ENCODE measurements around the gene IMMP2L.

Gene IMMP2L

GRCh38 chr7:111384065-111384891, 178.0 kb downstream of the IMMP2L start:
- DNase-seq, result no peak

DNA sequence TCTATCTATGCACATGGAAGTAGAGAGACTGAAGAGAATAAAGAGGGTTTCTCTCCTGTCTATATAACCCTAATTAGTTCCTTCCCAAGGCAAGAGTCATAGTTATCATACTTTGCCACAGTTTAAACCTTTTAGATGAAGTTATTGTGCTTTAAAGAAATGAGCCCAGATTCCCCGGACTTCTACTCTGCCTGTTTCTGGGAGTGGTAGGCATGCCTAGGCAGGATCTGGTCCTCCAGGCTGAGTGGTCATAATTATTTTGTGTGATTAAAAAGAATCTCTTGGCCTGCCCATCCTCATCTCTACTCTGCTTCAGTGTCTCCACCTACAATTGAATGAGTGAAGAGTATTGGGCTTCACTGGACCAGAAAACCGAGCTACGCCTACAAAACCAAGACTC, 179.2 kb downstream of the IMMP2L start:
- DNase-seq, result no peak

DNA sequence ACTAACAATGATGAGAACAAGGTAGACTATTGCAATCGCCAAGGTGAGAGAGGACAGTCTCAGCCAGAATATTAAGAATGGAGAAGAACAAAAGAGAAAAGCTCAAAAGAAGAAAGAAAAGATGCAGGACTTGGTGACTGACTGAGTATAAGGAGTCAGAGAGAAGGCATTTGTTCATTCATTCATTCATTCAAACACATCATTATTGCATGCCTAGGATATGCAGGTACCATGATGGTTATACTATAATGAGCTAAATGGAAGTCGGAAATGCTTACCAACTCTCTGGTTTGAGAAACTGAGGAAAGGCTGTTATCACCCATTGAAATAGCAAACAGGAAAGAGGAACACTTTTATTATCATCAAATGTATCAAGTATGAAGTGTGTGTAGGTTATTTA, 180.7 kb downstream of the IMMP2L start:
- DNase-seq, result no peak

- no peak for DNase-seq
These were observed 181.3 kb downstream of the IMMP2L start for GRCh38 chr7:111380945-111381344.

DNA sequence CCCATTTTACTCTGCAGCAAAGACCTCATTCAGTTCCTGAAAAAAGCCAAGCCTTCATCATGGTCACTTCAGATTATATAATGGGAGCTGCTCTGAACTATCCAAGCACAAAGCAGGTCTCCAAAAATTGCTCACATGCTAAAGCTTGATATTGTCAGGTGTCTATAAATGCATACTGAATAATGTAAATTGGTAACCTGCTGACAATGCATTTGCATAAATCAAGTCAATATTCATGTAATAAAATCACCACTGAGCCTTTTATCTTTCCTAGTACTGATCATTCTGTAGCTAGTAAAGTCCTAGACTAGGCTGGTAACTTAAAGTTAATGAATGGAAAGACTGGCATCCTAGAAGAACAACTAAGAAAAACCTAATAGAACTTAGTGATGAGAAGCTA, 188.3 kb downstream of the IMMP2L start:
- DNase-seq, result no peak

DNA sequence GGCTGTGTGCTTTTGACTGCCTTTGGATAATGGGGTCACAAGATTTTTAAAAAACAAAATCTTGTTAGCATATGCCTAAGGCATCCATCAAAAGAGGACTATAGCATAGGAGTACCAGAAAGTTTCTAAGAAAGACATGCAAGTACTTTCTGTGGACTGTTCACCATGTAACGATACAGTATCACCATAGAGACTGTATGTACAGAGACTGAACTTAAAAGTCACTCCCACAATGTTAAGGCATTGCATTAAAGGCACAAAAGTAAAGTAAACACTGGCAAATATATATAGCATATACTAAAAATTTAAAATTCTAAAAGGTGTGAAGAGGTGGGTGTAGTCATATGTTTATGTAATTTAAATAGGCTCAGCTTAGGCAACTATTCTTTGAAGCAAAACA, 190.9 kb downstream of the IMMP2L start:
- DNase-seq, result no peak

- no peak for DNase-seq
These were observed 192.3 kb downstream of the IMMP2L start for GRCh38 chr7:111370002-111370401.

GRCh38 chr7:111368381-111369065, 193.8 kb downstream of the IMMP2L start:
- DNase-seq, result no peak

DNA sequence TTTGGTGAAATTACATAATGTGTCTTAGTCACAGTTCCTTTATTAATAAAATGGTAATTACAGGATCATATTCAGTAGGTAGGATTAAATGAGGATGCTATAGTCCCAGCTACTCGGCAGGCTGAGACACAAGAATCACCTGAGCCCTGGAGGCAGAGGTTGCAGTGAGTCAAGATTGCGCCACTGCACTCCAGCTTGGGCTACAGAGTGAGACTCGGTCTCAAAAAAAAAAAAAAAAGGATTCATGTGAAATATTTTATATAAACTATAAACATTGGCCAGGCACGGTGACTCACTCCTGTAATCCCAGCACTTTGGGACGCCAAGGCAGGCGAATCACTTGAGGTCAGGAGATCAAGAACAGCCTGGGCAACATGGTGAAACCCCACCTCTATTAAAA, 197.9 kb downstream of the IMMP2L start:
- no peak for DNase-seq

DNA sequence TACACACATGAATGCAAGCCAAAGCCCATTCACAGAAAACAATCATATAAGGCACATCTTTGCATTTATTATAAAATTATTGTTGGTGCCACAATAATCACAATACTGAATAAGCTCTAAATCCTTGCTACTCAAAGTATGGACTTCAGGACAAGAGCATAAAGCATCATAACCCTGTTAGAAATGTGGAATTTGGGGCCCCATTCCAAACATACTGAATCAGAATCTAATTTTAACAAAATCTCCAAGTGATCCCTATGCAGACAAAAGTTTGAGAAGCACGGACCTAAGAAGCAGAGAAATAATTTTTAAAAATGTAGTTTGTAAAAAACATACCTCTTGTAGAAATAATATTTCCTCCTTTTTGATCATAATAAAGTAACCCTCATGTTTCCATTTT, 199.2 kb downstream of the IMMP2L start:
- DNase-seq, result no peak

GRCh38 chr7:111362506-111363054, 199.7 kb downstream of the IMMP2L start:
- DNase-seq, result no peak

- DNase-seq, result no peak
These were observed 203.4 kb downstream of the IMMP2L start for GRCh38 chr7:111358915-111359314.

GRCh38 chr7:111357691-111358090, 204.6 kb downstream of the IMMP2L start:
- no peak for DNase-seq

DNA sequence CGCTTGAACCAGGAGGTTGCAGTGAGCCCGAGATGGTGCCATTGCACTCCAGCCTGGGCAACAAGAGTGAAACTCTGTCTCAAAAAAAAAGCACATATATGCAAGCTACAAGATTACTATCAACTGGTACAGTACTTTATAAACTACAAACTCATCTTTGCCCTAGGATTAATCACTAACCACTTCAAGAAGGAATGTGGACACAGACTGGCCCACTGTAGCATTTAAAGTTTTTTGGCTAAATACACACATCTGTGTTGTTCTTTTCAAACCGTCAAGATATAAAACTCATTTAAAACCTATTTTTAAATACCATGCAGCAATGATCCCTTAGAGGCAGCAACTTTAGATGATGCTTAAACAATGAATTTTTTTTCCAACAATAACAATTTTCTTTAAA, 205.4 kb downstream of the IMMP2L start:
- DNase-seq, result no peak

- DNase-seq, result no peak
These were observed 210.0 kb downstream of the IMMP2L start for GRCh38 chr7:111352319-111352718.

- DNase-seq, result no peak
These were observed 216.1 kb downstream of the IMMP2L start for GRCh38 chr7:111346219-111346618.

GRCh38 chr7:111343017-111343416, 219.3 kb downstream of the IMMP2L start:
- DNase-seq, result no peak

DNA sequence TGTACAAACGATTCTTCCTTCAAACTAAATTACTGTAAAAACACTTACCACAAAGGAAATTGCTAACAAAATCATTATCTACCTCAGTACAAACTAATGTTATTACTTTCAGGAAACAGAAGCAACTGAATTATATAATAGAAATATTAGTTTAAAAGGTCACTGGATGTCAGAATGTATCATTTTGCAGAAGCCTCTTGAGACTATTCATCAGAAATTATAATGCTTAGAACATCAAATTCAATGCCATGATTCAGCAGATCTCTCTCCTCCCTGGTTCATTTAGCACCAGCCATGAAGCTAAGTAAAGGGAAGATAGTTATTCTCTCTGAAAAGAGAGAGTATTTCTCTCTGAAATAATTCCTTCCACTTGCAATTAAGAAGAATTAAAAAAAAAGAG, 223.3 kb downstream of the IMMP2L start:
- DNase-seq, result no peak

DNA sequence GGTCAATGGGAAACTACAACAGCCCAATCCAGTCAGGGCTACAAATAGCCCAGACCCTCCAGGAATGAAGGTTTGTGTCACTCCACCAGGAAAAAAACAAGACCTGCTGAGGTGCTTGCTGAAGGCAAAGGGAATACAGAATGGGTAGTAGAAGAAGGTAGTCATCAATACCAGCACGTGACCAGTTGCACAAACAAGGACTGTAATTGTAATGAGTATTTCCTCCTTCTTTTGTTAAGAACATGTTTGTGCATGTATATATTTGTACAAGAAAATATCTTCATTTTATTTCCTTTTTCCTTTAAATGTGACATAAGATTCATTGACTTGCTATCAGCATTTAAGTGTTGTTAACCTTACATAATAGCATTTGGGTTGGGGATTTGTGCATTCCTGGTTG, 229.3 kb downstream of the IMMP2L start:
- DNase-seq, result no peak

DNA sequence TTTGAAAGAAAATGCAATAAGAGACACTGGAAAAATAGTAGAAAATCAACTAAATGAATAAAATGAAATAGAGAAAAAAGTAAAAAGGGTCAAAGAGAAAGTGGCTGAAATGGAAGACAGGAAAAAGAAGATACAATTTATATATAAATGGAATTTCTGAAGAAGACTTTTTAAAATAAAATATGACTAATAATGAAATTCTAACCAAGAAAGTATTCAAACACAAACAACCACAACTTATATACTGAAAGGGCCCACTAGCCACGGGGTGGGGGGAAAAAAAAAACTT, 232.1 kb downstream of the IMMP2L start:
- no peak for DNase-seq

GRCh38 chr7:111329367-111330234, 232.7 kb downstream of the IMMP2L start:
- DNase-seq, result no peak

DNA sequence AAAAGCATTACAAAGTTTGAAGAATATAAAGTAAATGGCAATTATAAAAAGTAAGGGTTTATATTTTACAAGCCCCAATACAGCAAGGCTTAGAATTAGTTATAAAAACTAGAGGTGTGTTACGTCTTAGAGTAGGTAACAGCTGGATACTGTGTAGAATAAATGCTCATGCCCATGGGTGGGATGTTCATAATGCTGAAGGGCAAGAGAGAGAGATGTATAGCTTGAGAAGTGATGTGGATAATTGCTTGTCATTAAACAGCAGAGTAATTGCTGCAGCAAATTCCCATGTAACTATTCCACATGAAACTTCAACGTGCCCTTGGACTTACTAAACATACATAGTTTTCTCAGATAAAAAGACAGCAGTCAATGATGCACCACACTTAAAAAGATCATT, 233.8 kb downstream of the IMMP2L start:
- DNase-seq, result no peak

- no peak for DNase-seq
These were observed 237.5 kb downstream of the IMMP2L start for GRCh38 chr7:111324776-111325175.
